ENCODE measurements around the gene WASL.
"Not testable (repeated sequence)": the region's sequence is repeated elsewhere in the genome, so short reads cannot be mapped to it uniquely, and the experiment has no call there.

Gene WASL

DNA sequence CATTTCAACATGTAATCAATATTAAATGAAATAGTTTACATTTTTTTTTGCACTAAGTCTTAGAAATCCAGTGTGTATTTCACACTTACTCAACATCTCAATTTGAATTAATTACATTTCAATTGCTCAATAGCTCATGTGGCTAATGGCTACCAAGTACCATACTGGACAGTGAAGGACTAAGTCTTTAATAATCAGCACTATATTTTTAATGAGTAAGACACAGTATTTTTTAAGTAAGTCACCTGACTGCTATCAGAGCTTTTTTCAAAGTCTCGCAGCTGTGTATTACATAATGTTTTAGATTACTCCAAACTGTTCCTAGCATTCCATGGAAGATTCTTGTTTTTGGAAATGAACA, 19.6 kb downstream of the WASL start:
- DNase-seq (ENCODE audit: low spot score in 2 of 2) (no peak), ATAC-seq (no peak)
- peaks cover 14% of the 10 kb centered on the region for H3K36me3 Mint-ChIP-seq
- H3K27ac Mint-ChIP-seq = no peak overlapping the region
- H3K9me3 Mint-ChIP-seq = peaks cover 6% of the 10 kb centered on the region
- H3K4me3 Mint-ChIP-seq = no peak overlapping the region
- H3K4me1 Mint-ChIP-seq = peaks cover 60% of the 10 kb centered on the region

- no peak overlapping the region for H3K4me3 Mint-ChIP-seq
- ATAC-seq (no peak), DNase-seq (ENCODE audit: low spot score in 2 of 2) (no peak)
- H3K27ac Mint-ChIP-seq = no peak overlapping the region
- H3K9me3 Mint-ChIP-seq = peaks cover 4% of the 10 kb centered on the region
- peaks cover 51% of the 10 kb centered on the region for H3K4me1 Mint-ChIP-seq
- peaks cover 6% of the 10 kb centered on the region for H3K36me3 Mint-ChIP-seq
Measured at GRCh38 chr7:123727071-123727837, 21.5 kb downstream of the WASL start.

DNA sequence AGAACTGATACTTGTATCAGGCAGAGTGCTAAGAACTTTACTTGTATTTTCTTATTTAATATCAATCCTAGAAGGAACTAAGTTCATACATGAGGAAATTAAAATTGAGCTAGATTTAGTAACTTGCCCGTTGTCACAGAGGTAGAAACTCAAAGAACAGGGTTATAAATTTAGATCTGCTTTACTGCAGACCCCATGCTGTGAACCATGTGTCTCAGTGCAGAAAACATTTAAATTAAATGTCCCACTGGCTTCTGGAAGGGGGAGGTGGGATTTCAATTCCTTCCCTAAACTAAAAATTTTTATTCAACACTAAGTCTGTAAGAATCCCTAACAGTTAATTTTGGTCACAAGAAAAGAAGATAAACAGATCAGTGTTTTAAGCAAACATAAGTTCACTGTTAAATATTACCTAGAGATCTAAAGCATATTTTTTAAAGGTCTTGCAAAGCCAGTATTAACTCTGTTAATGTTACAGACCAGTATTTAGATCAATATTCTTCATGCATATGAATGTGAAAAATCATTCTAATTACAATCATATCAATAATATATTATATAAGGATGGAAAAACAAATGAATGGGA, 23.1 kb downstream of the WASL start:
- ATAC-seq (no peak), DNase-seq (ENCODE audit: low spot score in 2 of 2) (no peak)
- peaks cover 44% of the 10 kb centered on the region for H3K4me1 Mint-ChIP-seq
- no peaks in the 10 kb centered on the region for H3K9me3 Mint-ChIP-seq
- no peak overlapping the region for H3K4me3 Mint-ChIP-seq
- peaks cover 6% of the 10 kb centered on the region for H3K36me3 Mint-ChIP-seq
- no peak overlapping the region for H3K27ac Mint-ChIP-seq

DNA sequence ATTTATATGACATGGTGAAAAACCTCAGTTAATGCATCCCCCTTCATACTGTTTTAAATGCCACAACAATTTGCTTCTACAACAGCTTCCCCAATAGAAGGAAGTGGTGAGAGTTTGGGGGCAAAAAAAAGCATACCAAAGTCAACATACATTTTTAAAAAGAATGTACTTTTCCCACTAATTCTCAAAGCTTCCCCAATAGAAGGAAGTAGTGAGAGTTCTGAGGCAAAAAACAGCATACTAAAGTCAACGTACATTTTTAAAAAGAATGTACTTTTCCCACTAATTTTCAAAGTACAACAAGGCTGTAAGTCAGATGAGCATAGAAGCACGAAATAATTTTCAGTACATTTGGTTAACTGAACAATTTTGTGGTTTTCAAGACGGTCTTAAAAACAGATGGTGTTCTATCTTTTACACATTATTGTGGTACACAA, 24.0 kb downstream of the WASL start:
- no peaks in the 10 kb centered on the region for H3K9me3 Mint-ChIP-seq
- H3K4me1 Mint-ChIP-seq = peaks cover 45% of the 10 kb centered on the region
- peaks cover 6% of the 10 kb centered on the region for H3K36me3 Mint-ChIP-seq
- ATAC-seq (no peak), DNase-seq (ENCODE audit: low spot score in 2 of 2) (no peak)
- no peak overlapping the region for H3K4me3 Mint-ChIP-seq
- H3K27ac Mint-ChIP-seq = peak overlapping the region; percentile 29

DNA sequence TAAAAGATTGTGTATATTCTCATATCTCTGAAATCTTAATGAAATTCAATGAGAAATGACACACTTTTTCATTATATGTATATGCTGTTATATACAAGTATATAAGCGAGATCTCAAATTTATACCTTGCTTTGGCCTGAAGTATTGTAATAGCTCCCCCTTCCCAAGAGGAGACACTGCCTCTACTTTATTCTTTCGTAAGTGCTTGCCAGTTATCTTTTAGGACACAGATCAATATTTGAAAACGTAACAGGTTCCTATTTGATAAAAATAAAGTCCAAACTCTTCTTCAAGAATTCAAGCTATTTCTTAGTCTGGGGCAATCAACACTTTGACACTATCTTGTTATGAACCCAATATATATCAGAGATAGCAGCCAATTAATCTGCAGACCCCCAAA, 24.9 kb downstream of the WASL start:
- no peak for ATAC-seq
- H3K4me1 Mint-ChIP-seq = peaks cover 54% of the 10 kb centered on the region
- no peaks in the 10 kb centered on the region for H3K9me3 Mint-ChIP-seq
- H3K27ac Mint-ChIP-seq = no peak overlapping the region
- peaks cover 6% of the 10 kb centered on the region for H3K36me3 Mint-ChIP-seq
- H3K4me3 Mint-ChIP-seq = no peak overlapping the region
- no peak for DNase-seq (ENCODE audit: low spot score in 2 of 2)

- peaks cover 38% of the 10 kb centered on the region for H3K4me1 Mint-ChIP-seq
- not testable (repeated sequence) for H3K36me3 Mint-ChIP-seq; ATAC-seq; H3K27ac Mint-ChIP-seq; H3K4me3 Mint-ChIP-seq; DNase-seq (ENCODE audit: low spot score in 2 of 2); H3K9me3 Mint-ChIP-seq
Measured at GRCh38 chr7:123720527-123720926, 28.3 kb downstream of the WASL start.

GRCh38 chr7:123719197-123719721, 29.5 kb downstream of the WASL start:
- H3K9me3 Mint-ChIP-seq = no peaks in the 10 kb centered on the region
- H3K36me3 Mint-ChIP-seq = peaks cover 6% of the 10 kb centered on the region
- ATAC-seq (no peak), DNase-seq (ENCODE audit: low spot score in 2 of 2) (no peak)
- no peak overlapping the region for H3K4me3 Mint-ChIP-seq
- H3K27ac Mint-ChIP-seq = peak overlapping the region; percentile 9
- peaks cover 43% of the 10 kb centered on the region for H3K4me1 Mint-ChIP-seq

DNA sequence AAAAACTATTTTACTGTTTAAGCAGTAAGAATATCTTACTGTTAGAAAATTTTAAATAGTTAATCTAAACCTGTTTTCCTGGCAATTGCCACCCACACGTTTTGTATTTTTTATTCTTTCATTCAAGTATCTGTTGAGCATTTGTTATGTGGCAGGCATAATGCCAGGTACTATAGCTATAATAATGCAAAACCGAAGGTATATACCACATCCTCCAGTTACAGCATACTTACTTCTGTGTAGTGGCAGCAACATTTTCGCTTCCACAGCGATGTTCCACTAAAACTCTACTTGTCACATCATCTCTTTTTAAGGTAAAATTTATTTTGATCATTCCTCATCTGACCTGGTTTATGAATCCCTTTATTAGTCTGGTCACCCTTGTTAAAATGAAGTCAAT, 30.0 kb downstream of the WASL start:
- Mint-ChIP-seq H3K4me1 (peaks cover 43% of the 10 kb centered on the region), H3K36me3 (peaks cover 6% of the 10 kb centered on the region), H3K27ac (peak overlapping the region; percentile 9), H3K4me3 (no peak overlapping the region), H3K9me3 (no peaks in the 10 kb centered on the region)
- DNase-seq (ENCODE audit: low spot score in 2 of 2) = no peak
- no peak for ATAC-seq

GRCh38 chr7:123717689-123718088, 31.1 kb downstream of the WASL start:
- ATAC-seq = no peak
- no peak overlapping the region for H3K4me3 Mint-ChIP-seq
- H3K4me1 Mint-ChIP-seq = peaks cover 53% of the 10 kb centered on the region

DNA sequence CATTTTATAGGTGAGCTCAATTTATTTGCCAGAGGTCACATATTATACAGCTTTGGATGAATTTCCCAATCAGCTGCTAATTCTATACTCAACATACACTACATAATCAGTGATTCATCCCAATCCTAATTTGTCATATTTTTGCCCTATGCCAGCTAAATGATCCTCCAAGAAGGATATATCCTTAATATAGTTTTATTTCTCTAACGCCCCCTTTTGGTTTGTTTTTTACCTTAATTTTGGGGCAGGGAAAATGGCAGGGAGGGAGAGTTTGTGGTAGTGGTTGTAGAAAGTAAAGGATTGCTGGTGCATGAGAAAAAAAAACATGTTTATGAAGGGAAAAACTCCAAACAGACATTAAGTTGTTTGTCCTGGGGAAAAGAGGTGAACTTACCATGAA, 31.9 kb downstream of the WASL start:
- H3K9me3 Mint-ChIP-seq = no peaks in the 10 kb centered on the region
- H3K4me1 Mint-ChIP-seq = peaks cover 61% of the 10 kb centered on the region
- H3K4me3 Mint-ChIP-seq = no peak overlapping the region
- peaks cover 6% of the 10 kb centered on the region for H3K36me3 Mint-ChIP-seq
- no peak overlapping the region for H3K27ac Mint-ChIP-seq
- no peak for DNase-seq (ENCODE audit: low spot score in 2 of 2)
- no peak for ATAC-seq

More at GRCh38 chr7:123717689-123718088, 31.1 kb downstream of the WASL start:
- Mint-ChIP-seq H3K36me3 (peaks cover 6% of the 10 kb centered on the region), H3K27ac (no peak overlapping the region), H3K9me3 (no peaks in the 10 kb centered on the region)
- DNase-seq (ENCODE audit: low spot score in 2 of 2) = no peak

DNA sequence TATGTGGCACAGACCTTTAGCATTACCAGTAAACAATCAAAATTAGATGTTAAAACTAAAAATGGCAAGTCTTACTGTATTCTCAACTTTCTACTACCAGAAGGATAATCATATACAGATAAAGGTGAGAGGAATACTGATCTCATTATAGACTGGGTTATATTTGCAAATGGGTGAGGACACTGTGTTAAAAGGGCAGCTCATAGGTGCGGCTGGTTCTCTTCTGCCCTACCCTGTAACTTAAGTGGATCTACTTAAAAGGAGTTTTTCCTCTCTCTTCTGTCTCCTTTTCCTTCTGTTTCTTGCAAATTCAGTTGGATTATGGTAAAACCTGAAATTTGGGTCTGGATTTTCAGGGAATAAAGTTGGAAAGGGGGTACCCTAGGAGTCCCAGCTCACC, 33.0 kb downstream of the WASL start:
- ATAC-seq (no peak), DNase-seq (ENCODE audit: low spot score in 2 of 2) (no peak)
- Mint-ChIP-seq H3K27ac (no peak overlapping the region), H3K9me3 (no peaks in the 10 kb centered on the region), H3K36me3 (peaks cover 6% of the 10 kb centered on the region), H3K4me1 (peaks cover 65% of the 10 kb centered on the region), H3K4me3 (no peak overlapping the region)

GRCh38 chr7:123715198-123715597, 33.6 kb downstream of the WASL start:
- DNase-seq (ENCODE audit: low spot score in 2 of 2) = no peak
- peaks cover 6% of the 10 kb centered on the region for H3K36me3 Mint-ChIP-seq

GRCh38 chr7:123714296-123715080, 34.3 kb downstream of the WASL start:
- Mint-ChIP-seq H3K27ac (no peak overlapping the region), H3K9me3 (no peaks in the 10 kb centered on the region), H3K36me3 (peaks cover 6% of the 10 kb centered on the region), H3K4me1 (peaks cover 59% of the 10 kb centered on the region), H3K4me3 (no peak overlapping the region)
- DNase-seq (ENCODE audit: low spot score in 2 of 2) (no peak), ATAC-seq (no peak)

More at GRCh38 chr7:123715198-123715597, 33.6 kb downstream of the WASL start:
- Mint-ChIP-seq H3K4me3 (no peak overlapping the region), H3K9me3 (no peaks in the 10 kb centered on the region), H3K27ac (no peak overlapping the region), H3K4me1 (peaks cover 66% of the 10 kb centered on the region)
- ATAC-seq = peak; percentile 53

- Mint-ChIP-seq H3K4me3 (peak overlapping the region; percentile 55), H3K27ac (peak overlapping the region; percentile 88), H3K36me3 (peaks cover 24% of the 10 kb centered on the region), H3K9me3 (no peaks in the 10 kb centered on the region), H3K4me1 (peaks cover 52% of the 10 kb centered on the region)
- no peak for DNase-seq (ENCODE audit: low spot score in 2 of 2)
- ATAC-seq = no peak
Measured at GRCh38 chr7:123712619-123713018, 36.2 kb downstream of the WASL start.

- Mint-ChIP-seq H3K4me3 (peak overlapping the region; percentile 55), H3K36me3 (peaks cover 31% of the 10 kb centered on the region), H3K9me3 (no peaks in the 10 kb centered on the region), H3K4me1 (peaks cover 52% of the 10 kb centered on the region), H3K27ac (peak overlapping the region; percentile 88)
- peak; percentile 92 for ATAC-seq
- no peak for DNase-seq (ENCODE audit: low spot score in 2 of 2)
Measured at GRCh38 chr7:123711832-123712293, 36.9 kb downstream of the WASL start.
